ENCODE data around the gene ITFG1.
"Not testable (repeated sequence)": the region's sequence is repeated elsewhere in the genome, so short reads cannot be mapped to it uniquely, and the experiment has no call there.

The ITFG1 gene

DNA sequence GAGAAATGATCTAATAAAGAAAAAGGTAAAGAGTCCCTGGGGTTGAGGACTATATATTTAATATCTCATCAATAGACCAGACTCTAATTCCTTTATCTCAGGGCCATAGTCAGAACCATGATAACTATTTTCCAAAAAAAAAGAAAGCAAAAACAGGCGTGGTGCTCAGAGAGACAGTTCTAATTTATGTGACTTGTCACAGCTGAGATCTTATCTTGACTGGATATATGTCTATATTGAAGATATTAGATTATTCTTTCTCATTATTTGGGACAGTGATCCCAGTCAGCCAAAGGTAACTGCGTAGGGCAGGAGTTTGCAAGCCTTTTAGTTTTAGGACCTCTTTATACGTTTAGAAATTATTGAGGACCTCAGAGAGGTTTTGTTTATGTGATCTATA lies 52.4 kb downstream of the ITFG1 start:
- DNase-seq: no peak

DNA sequence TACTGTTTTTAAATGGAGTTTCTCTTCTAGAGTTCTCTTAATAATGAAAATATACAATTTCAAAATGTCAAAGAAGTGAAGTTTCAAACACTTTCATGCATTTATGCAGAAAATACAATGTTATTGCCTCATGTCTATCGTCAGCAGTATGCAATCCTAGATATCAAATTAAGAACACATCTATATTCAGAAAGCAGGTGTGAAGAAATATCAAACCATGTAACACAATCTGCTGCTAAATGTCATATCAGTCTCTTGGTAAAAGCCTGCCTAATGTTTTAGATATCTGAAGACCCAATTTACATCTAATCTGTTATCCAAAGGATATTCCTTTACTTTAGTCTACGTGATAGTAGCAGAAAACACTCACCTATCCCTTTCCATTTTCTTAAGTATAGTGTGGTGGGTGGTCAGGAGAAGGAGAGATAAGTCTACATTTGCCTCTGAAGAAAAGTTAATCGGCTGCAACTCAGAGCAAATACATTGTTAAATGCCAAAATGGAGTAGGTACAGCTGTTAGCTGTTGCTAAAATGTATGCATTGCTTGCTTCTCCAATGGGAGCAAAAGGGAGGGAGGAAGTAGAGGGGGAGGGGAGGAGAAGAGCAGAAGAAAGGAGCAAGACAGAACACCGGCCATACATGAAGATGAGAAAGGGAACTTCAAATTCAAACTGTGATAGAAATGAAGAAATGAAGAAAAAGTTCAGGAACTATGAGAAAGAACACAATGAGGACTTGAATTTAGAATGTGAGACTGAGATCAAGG lies 64.9 kb downstream of the ITFG1 start:
- no peak for DNase-seq

- DNase-seq: no peak
These were observed 68.8 kb downstream of the ITFG1 start for GRCh38 chr16:47392081-47392480.

DNA sequence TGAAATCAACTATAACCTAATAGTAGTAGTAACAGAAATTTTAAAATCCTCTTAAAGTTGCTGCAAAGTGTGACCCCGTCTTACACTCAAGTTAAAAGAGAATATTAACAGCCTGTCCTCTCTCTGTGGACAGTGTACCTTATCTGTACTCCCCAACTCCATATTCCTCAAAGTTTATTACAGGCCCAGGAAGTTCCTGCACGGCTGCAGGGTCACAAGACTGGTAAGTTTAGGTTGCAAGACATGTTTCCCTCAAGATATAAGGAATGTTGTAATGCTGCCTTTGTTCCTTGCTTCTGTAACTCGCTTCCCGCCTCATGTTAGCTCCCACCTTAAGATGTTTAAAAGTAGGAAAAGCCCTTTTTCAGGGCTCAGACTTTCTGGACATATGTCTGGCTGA lies 72.2 kb downstream of the ITFG1 start:
- no peak for DNase-seq

DNA sequence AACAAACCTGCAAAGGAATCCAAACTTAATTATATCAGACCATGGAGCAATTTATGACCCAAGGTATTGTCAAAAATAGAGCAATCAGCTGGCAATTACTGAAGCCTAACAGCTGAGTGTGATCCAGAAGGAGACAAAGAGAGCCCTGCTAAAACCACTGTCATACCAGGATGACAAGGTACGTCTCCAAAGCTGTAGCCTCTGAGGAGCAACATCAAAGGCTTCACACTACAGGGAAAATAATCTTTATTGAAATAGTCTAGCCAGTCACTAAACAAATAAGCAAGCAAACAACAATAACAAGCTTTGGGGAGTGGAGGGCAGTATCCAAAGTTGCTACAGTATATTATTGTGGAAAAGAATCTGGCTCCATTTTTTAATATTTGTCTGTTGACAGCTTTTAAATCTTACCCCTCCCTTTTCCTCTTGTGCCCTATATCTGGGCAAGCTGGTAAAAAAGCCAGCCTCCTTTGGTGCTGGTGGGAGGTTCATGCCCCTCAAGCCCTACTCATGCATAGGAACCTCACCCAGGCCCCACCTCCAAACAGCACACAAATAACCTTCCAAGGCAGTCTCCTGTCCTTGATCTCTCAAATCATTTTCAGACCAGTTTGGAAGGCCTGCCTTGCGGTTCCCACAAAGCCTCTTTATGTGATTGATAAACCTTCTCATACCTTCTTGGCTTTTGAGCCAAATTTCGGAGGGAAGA lies 73.7 kb downstream of the ITFG1 start:
- no peak for DNase-seq

GRCh38 chr16:47386201-47386718 lies 74.6 kb downstream of the ITFG1 start:
- no peak for DNase-seq

GRCh38 chr16:47382362-47382761 lies 78.5 kb downstream of the ITFG1 start:
- DNase-seq: no peak

DNA sequence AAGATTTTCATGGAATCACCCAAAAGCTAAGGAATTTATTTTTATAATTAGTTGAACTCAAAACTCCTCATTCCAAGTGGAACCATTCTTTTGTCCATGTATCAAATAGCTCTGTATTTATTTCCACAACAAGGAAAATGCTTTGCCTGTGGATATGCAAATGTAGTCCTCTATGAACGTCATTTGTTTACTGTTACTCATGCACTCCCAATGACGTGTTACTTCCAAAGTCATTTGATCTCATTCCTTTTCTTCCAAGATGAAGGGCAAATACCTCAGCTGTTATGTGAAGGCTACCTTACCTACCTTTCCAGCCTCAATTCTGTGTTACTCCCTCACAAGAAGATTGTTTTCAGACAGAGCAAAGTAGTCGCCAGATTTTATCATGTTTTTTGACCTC lies 83.7 kb downstream of the ITFG1 start:
- no peak for DNase-seq

- no peak for DNase-seq
These were observed 85.4 kb downstream of the ITFG1 start for GRCh38 chr16:47375423-47375822.

DNA sequence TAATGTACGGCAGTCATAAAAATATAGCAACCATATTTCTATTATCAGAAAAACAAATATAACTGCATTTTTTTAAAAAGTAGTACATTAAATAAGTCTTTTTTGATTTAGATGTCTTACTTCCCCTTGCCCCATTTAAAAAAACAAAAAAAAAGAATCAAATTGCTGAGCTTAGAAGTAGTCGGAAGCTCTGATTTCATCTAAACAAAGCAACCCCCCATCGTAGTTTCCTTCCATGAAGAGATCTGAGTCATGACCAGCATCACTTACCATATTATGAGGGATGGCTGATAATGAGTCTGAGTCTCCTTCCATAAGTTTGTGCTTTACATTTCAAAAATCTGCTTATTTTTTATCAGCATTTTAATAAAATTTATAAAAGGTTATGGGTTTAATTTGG lies 86.2 kb downstream of the ITFG1 start:
- DNase-seq: no peak

GRCh38 chr16:47371271-47372014 lies 89.4 kb downstream of the ITFG1 start:
- DNase-seq: no peak

DNA sequence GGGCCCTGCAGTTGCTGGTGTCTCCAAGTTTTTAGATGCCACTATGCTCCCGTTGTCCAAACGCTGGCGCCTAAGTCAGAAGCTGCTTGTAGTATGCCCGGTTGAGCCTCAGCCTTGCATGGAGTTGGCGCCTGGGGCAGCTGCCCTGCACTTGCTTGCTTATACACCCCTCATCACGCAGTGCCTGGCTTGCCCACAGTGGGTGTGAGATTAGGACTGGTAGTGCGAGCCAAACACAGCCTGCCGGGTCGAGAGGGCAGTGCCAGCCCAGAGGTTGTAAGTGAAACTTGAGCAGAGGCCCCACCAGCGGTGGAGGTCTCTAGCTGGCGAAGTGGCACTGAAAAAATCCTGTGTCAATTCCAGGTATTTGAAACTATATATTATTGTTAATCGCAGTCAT lies 90.3 kb downstream of the ITFG1 start:
- no peak for DNase-seq

- DNase-seq: no peak
These were observed 94.6 kb downstream of the ITFG1 start for GRCh38 chr16:47366228-47366627.

DNA sequence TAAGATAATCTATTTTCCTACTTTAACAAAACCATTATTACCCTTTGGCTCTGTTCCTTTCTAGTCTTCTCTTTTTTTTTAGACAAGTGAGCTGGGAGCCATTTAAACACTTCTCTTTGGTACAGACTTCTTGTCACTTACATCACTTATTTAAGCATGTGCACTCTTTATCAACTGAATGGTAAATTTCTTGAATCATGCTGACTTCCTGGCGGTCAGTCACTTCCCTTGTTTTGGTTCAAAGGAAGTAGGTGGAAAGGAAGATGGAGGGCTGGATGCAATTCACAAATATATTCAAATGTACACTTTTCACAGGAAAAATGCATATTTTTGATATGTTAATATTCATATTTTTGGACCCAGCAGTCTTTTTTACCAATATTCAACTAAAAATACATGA lies 97.1 kb downstream of the ITFG1 start:
- no peak for DNase-seq

GRCh38 chr16:47359478-47359877 lies 101.4 kb downstream of the ITFG1 start:
- no peak for DNase-seq

- peak; percentile 46 for DNase-seq
These were observed 102.0 kb downstream of the ITFG1 start for GRCh38 chr16:47358816-47359215.

- not testable (repeated sequence) for DNase-seq
These were observed 111.8 kb downstream of the ITFG1 start for GRCh38 chr16:47349029-47349428.

- not testable (repeated sequence) for DNase-seq
These were observed 113.7 kb downstream of the ITFG1 start for GRCh38 chr16:47347021-47347696.

- DNase-seq: peak; percentile 49
These were observed 118.8 kb downstream of the ITFG1 start for GRCh38 chr16:47342055-47342454.

DNA sequence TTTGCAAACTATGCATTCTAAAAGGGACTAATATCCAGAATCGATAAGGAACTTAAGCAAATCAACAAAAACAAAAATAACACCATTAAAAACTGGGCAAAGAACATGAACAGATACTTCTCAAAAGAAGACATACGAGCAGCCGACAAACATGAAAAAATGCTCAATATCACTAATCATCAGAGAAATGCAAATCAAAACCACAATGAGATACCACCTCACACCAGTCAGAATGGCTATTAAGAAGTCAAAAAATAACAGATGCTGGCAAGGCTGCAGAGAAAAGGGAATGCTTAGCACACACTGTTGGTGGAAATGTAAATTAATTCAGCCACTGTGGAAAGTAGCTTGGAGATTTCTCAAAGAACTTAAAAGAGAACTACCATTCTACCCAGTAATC lies 130.3 kb downstream of the ITFG1 start:
- DNase-seq: not testable (repeated sequence)

DNA sequence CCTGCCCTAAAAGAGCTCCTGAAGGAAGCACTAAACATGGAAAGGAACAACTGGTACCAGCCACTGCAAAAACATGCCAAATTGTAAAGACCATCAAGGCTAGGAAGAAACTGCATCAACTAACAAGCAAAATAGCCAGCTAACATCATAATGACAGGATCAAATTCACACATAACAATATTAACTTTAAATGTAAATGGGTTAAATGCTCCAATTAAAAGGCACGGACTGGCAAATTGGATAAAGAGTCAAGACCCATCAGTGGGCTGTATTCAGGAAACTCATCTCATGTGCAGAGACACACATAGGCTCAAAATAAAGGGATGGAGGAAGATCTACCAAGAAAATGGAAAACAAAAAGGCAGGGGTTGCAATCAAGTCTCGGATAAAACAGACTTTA lies 136.6 kb downstream of the ITFG1 start:
- DNase-seq: not testable (repeated sequence)

GRCh38 chr16:47323241-47323640 lies 137.6 kb downstream of the ITFG1 start:
- DNase-seq: no peak

Data from NCI-H226 (cell line).